Uterus (tissue), 2 donors: Measurements from ENCODE around the gene BMPR1A.

Source experiments
- POLR2A ChIP-seq, 2 donors: fragments of 450-650 bp; IDR thresholded peaks; one replicate each; pipeline ENCODE4 v1.6.1; 2016; ENCODE audit warnings: antibody characterized with exemption in 2 of 2, mild to moderate bottlenecking in 1 of 2, moderate library complexity in 1 of 2
- TF ChIP-seq, protein P1 (sequence below), 4 experiments: fragments of 200-600 bp in 2 of 4; fragments of 450-650 bp in 2 of 4; sonication (generic) in 2 of 4; IDR thresholded peaks; one replicate each; pipeline ENCODE4 v1.5.1; 2016 to 2019; ENCODE audit warnings: antibody characterized with exemption in 4 of 4, mild to moderate bottlenecking in 2 of 4, moderate library complexity in 1 of 4

DNA sequence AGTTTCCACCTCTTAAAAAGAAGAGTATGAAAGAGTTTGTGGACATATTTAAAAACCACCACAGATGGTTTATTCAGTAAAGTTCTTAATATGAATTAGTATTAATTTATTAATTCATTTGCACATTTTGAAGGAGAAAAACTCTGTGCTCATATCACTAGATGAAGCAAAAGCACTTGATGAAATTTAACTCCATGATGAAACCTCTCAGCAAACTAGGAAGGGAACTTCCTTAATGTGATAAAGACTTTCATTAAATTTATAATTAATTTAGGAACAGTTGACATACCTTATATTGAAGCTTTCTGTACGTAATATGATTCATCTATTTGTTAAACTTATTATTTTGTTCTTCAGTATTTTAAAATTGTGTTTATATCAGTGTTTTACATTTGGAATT is 101.6 kb downstream of the BMPR1A start:
- TF ChIP-seq, protein P1, sequence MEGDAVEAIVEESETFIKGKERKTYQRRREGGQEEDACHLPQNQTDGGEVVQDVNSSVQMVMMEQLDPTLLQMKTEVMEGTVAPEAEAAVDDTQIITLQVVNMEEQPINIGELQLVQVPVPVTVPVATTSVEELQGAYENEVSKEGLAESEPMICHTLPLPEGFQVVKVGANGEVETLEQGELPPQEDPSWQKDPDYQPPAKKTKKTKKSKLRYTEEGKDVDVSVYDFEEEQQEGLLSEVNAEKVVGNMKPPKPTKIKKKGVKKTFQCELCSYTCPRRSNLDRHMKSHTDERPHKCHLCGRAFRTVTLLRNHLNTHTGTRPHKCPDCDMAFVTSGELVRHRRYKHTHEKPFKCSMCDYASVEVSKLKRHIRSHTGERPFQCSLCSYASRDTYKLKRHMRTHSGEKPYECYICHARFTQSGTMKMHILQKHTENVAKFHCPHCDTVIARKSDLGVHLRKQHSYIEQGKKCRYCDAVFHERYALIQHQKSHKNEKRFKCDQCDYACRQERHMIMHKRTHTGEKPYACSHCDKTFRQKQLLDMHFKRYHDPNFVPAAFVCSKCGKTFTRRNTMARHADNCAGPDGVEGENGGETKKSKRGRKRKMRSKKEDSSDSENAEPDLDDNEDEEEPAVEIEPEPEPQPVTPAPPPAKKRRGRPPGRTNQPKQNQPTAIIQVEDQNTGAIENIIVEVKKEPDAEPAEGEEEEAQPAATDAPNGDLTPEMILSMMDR (IDR thresholded peaks at IDR 0.05) = no peak
- TF ChIP-seq POLR2A (IDR thresholded peaks at IDR 0.05) = no peak
